Type B pancreatic cell (in vitro differentiated cells): Measurements from ENCODE around the gene CHD2. TPM values are rescaled to one million over a fixed set of nuclear protein-coding genes. Genes with fewer than 3 reads are reported as not detected.

Experiments
- DNase-seq: peaks from one replicate; pipeline ENCODE4 v3.0.0; 2021; ENCODE audit warnings: mixed read lengths; ENCODE audit not compliant: unreplicated experiment; ENCODE audit errors: extremely low spot score
- H3K27ac Mint-ChIP-seq: 2 replicates; pipeline ENCODE4 v1.8.0; 2021; ENCODE audit warnings: mild to moderate bottlenecking, mixed read lengths
- H3K27me3 Mint-ChIP-seq: 2 replicates; pipeline ENCODE4 v1.8.0; 2021; ENCODE audit warnings: mixed read lengths
- H3K36me3 Mint-ChIP-seq: 2 replicates; pipeline ENCODE4 v1.8.0; 2021; ENCODE audit warnings: mixed read lengths
- H3K4me1 Mint-ChIP-seq: one replicate; pipeline ENCODE4 v1.8.0; 2021; ENCODE audit warnings: mixed read lengths; ENCODE audit not compliant: unreplicated experiment
- H3K4me3 Mint-ChIP-seq: 2 replicates; pipeline ENCODE4 v1.8.0; 2021; ENCODE audit warnings: mild to moderate bottlenecking, mixed read lengths
- H3K9me3 Mint-ChIP-seq: 2 replicates; pipeline ENCODE4 v1.8.0; 2021; ENCODE audit warnings: mixed read lengths
- CTCF ChIP-seq: fragments of 200-600 bp; sonication (generic); conservative IDR thresholded peaks from 2 replicates; pipeline ENCODE4 v1.5.0; 2021; ENCODE audit warnings: antibody characterized with exemption, mild to moderate bottlenecking
- long read RNA-seq: library from polyadenylated mRNA; unstranded; transcript quantifications from one replicate; pipeline ENCODE4 v2.0.0, GENCODE V29; 2020
- total RNA-seq: library from RNA; stranded (reverse); gene quantifications from 2 replicates; pipeline ENCODE4 v1.2.1, GENCODE V29; 2021; ENCODE audit warnings: low replicate concordance

CHD2 gene
- 123 and 135 TPM in 2 replicates for total RNA-seq
- long read RNA-seq, transcript CHD2-212 (2 exons, 1,740 nt): major isoform, 17 of 172 reads
- long read RNA-seq, transcript CHD2-202 (13 exons, 2,221 nt): minor isoform, 10 of 172 reads
- long read RNA-seq, partial matches to known transcripts: 91 of 172 reads
- long read RNA-seq, other reads (novel, unspliced or antisense): 53 of 172 reads

GRCh38 chr15:92899948-92900730, at the start of gene CHD2:
Gene CHD2, plus strand, starts transcription at chr15:92900324. Its CDS starts 914 bp downstream, at chr15:92901238.
- H3K4me3 Mint-ChIP-seq: peak within 1 kb of the TSS; percentile 97
- H3K27ac Mint-ChIP-seq: peak within 1 kb of the TSS; percentile 100
- TF ChIP-seq CTCF: no peak
- H3K36me3 Mint-ChIP-seq: peaks cover 59% of the 10 kb centered on the region
- H3K27me3 Mint-ChIP-seq: peaks cover 7% of the 10 kb centered on the region
- H3K4me1 Mint-ChIP-seq: peaks cover 22% of the 10 kb centered on the region
- DNase-seq: peak; percentile 74
- H3K9me3 Mint-ChIP-seq: no peaks in the 10 kb centered on the region

GRCh38 chr15:92853222-92853621, 46.9 kb upstream of the CHD2 start:
- Mint-ChIP-seq H3K36me3 (peaks cover 4% of the 10 kb centered on the region), H3K4me3 (no peak overlapping the region), H3K27ac (no peak overlapping the region), H3K4me1 (peaks cover 32% of the 10 kb centered on the region), H3K9me3 (peaks cover 4% of the 10 kb centered on the region), H3K27me3 (no peaks in the 10 kb centered on the region)
- DNase-seq: no peak
- TF ChIP-seq CTCF: no peak

- no peak overlapping the region for H3K27ac Mint-ChIP-seq
Observed at GRCh38 chr15:92861742-92862141, 38.4 kb upstream of the CHD2 start.

GRCh38 chr15:92864127-92864814, 35.9 kb upstream of the CHD2 start:
- DNase-seq: peak; percentile 10
- Mint-ChIP-seq H3K36me3 (peaks cover 8% of the 10 kb centered on the region), H3K9me3 (peaks cover 22% of the 10 kb centered on the region), H3K27ac (no peak overlapping the region), H3K4me1 (no peaks in the 10 kb centered on the region), H3K27me3 (no peaks in the 10 kb centered on the region), H3K4me3 (no peak overlapping the region)
- TF ChIP-seq CTCF: no peak

More at GRCh38 chr15:92861742-92862141, 38.4 kb upstream of the CHD2 start:
- DNase-seq: no peak
- TF ChIP-seq CTCF: no peak
- peaks cover 4% of the 10 kb centered on the region for H3K4me1 Mint-ChIP-seq
- peaks cover 18% of the 10 kb centered on the region for H3K9me3 Mint-ChIP-seq
- H3K36me3 Mint-ChIP-seq: peaks cover 8% of the 10 kb centered on the region
- no peaks in the 10 kb centered on the region for H3K27me3 Mint-ChIP-seq
- no peak overlapping the region for H3K4me3 Mint-ChIP-seq

- H3K27ac Mint-ChIP-seq: peak overlapping the region; percentile 94
Observed at GRCh38 chr15:92869263-92869940, 30.7 kb upstream of the CHD2 start.

More at GRCh38 chr15:92869263-92869940, 30.7 kb upstream of the CHD2 start:
- H3K27me3 Mint-ChIP-seq: no peaks in the 10 kb centered on the region
- H3K9me3 Mint-ChIP-seq: peaks cover 4% of the 10 kb centered on the region
- peak overlapping the region; percentile 20 for H3K4me3 Mint-ChIP-seq
- no peak for DNase-seq
- H3K4me1 Mint-ChIP-seq: peaks cover 11% of the 10 kb centered on the region
- no peak for TF ChIP-seq CTCF
- no peaks in the 10 kb centered on the region for H3K36me3 Mint-ChIP-seq
